ENCODE measurements around the gene SLC22A17.

SLC22A17 gene

DNA sequence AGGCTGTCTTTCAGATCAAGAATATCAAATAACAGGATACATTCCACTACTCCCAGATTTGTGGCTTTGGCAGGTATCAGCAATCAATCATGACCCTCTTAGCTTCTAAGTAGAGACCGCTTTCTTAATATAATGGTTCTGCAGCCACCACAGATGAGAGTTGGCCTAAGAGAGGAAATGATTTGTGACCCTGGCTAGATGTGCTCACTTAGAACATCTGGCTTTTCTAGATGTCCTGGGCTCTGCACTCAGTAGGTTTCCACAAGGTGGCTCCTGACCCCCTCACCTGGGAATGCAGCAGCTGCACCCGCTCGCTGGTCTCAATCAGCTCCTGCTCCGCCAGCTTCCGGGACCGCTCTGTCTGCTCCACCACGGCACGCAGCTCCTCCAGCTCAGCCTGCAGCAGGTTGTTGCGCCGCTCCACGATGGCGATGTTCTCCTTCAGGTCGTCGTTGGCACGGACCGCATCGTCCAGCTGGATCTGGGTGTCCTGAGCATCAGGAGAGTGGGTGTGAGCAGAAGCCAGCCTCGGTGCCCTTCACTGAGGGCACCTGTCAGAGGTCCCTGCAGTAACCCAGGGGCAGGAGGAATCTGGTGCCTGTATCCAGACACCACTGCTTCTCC is 33.1 kb upstream of the SLC22A17 start:
- no peak for TF ChIP-seq ZNF274 (IDR thresholded peaks at IDR 0.05; ENCODE audit: low read depth, low read length)
- H3K4me3 ChIP-seq (ENCODE audit: low read length), result no peak overlapping the region

DNA sequence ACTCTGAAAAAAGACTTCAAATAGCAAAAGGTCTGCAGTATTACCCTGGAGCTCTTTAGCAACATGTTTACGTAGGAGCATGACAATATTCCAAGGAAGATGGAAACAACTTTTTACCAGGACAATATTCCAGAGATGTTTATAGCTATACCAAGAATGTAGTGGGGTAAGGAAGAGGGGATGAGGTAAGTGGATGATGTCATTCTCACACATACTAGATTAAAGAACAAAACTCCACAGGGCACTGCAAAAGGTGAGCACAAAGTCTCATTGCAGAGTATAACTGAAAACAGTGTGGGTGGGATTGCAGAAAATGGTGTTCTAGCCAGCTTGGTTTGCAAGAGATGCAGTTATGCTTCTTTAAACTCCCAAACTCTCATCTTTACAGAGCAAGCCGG is 32.6 kb upstream of the SLC22A17 start:
- no peak for TF ChIP-seq ZNF274 (IDR thresholded peaks at IDR 0.05; ENCODE audit: low read depth, low read length)
- no peak overlapping the region for H3K4me3 ChIP-seq (ENCODE audit: low read length)

DNA sequence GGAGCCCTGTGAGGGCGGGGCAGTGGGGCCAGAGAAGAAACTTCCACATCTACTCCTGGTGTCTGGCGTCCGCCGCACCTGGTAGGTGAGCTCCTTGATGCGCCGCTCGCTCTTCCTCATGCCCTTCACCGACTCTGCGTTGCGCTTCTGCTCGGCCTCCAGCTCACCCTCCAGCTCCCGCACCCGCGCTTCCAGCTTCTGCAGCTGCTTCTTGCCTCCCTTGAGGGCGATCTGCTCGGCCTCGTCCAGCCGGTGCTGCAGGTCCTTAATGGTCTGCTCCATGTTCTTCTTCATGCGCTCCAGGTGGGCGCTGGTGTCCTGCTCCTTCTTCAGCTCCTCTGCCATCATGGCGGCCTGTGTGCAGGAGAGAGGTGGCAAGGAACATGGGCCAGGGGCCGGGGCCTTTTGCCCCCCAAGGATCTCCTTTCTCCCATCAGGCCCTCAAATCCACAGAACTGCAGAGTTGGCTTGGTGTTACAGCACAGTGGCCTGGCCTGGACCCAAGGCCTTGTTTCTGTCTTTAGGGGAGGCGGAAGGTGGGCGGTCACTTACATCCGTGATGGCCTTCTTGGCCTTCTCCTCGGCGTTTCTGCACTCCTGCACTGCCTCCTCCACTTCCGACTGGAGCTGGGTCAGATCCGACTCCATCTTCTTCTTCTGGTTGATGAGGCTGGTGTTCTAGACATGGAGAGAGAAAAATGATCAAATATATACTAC is 31.8 kb upstream of the SLC22A17 start:
- no peak overlapping the region for H3K4me3 ChIP-seq (ENCODE audit: low read length)
- TF ChIP-seq ZNF274 (IDR thresholded peaks at IDR 0.05; ENCODE audit: low read depth, low read length), result no peak

DNA sequence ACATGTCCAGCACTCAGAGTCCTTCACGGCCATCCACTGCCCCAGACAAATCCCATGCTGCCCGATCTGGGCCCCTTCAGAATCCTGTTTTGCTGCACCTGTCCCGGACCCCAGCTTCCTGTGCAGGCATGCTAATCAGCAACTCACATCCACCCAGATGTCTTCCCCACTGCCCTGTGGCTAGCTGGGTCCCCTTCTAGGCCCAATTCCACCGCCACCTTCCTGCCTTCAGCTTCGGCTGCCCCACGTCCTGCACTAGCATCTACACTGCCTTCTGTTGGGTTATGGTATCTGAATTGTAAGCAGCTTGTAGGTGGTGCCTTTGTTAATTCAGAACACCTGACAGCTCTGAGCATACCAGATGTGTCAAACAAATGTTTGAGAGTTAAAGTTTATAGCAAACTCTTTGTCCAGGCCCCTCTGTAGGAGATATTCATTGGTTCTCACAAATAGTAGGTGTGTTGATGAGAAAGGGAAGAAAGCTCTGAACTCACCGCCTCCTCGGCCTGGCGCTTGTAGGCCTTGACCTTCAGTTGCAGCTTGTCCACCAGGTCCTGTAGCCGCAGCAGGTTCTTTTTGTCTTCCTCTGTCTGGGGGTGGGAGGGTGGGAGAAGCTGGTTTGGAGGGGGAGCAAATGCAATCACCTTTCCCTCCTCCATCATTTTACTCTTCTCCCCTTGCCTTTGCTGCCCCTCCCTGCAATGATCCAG is 30.2 kb upstream of the SLC22A17 start:
- H3K4me3 ChIP-seq (ENCODE audit: low read length), result no peak overlapping the region
- TF ChIP-seq ZNF274 (IDR thresholded peaks at IDR 0.05; ENCODE audit: low read depth, low read length), result no peak

DNA sequence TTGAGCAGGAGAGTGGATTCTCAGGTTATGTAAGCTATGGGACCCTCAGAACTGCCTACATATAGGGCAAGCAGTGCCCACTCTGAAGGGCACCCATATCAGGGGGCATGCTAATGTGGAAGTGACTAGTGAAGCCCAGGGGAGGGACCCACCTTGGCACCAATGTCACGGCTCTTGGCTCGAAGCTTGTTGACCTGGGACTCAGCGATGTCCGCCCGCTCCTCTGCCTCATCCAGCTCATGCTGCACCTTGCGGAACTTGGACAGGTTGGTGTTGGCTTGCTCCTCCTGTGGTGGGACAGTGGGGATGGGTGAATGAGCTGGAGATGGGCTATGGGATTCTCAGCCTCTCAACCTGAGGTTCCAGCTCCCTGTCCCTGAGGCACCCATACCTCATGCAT is 29.6 kb upstream of the SLC22A17 start:
- TF ChIP-seq ZNF274 (IDR thresholded peaks at IDR 0.05; ENCODE audit: low read depth, low read length), result no peak

DNA sequence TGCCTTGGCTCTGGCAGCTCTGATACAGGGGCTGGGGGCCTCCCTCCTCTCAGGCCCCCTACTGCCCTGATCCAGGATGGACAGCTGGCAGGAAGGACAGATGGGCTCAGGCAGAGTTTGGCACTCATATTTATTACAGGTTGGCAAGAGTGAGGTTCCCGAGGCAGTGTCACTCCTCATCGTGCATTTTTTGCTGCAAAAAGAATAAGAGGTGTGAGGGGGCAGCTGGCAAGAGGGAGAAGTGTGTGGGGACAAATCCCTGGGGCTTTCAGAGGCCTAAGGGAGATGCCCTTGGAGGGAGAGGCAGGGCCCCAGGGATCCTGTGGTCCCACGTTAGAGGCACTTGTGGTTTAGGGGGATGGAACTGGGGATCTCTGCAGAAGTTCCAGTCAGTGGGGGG is 29.2 kb upstream of the SLC22A17 start:
- H3K4me3 ChIP-seq (ENCODE audit: low read length), result no peak overlapping the region
- no peak for TF ChIP-seq ZNF274 (IDR thresholded peaks at IDR 0.05; ENCODE audit: low read depth, low read length)

More for the DNA sequence above, 29.6 kb upstream of the SLC22A17 start:
- no peak overlapping the region for H3K4me3 ChIP-seq (ENCODE audit: low read length)

DNA sequence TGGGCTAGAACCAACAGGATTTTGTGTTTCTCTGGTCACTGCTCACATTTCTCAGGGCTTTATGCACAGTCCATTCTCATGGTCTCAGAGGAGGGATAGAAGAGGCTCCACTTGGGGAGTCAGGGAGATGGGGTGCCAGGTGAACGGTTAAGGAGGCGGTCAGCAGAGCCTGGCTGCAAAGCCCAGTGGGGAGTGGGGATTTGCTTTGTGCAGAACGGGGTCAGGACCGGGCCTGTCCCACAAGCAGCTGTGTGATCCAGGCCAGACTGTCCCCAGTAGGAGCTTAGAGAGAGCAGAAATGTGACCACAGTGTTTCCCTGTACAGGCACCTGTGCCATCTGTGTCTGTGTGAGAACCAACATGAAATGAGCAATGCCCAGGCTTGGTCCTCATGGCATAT is 28.3 kb upstream of the SLC22A17 start:
- no peak overlapping the region for H3K4me3 ChIP-seq (ENCODE audit: low read length)
- no peak for TF ChIP-seq ZNF274 (IDR thresholded peaks at IDR 0.05; ENCODE audit: low read depth, low read length)

DNA sequence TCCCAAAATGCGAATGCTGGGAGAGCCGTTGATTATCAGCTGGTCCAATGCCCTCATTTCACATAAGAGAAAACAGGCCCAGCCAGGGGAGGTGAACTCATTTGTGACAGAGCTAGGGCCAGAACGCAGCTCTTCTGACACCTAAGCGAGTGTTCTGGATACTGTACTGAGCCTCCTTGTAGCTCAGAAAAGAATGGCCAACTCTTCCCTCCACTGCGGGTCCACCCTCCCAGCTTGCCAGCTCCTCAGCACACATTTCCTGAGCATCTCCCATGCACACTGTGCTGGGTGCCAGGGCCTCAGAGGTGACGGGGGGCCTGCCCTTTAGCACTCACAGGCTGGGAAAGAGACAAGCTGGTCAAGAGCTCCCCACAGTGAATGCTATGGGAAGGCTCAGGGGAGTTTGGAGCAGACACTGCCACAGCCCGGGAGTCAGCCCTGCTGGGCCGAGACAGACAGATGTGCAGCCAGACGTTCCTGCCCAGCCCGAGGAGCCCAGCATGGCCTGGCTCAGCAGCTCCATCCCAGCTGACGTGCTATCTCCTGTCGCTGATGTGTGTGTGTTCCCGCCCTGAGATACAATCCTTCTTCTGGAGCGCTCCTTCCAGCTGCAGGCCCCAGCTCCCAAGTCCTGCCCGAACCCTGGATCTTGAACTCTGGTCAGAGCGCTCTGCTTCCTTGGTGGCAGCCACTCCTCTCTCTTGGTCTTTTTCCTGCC is 27.7 kb upstream of the SLC22A17 start:
- TF ChIP-seq ZNF274 (IDR thresholded peaks at IDR 0.05; ENCODE audit: low read depth, low read length), result no peak
- H3K4me3 ChIP-seq (ENCODE audit: low read length), result no peak overlapping the region

DNA sequence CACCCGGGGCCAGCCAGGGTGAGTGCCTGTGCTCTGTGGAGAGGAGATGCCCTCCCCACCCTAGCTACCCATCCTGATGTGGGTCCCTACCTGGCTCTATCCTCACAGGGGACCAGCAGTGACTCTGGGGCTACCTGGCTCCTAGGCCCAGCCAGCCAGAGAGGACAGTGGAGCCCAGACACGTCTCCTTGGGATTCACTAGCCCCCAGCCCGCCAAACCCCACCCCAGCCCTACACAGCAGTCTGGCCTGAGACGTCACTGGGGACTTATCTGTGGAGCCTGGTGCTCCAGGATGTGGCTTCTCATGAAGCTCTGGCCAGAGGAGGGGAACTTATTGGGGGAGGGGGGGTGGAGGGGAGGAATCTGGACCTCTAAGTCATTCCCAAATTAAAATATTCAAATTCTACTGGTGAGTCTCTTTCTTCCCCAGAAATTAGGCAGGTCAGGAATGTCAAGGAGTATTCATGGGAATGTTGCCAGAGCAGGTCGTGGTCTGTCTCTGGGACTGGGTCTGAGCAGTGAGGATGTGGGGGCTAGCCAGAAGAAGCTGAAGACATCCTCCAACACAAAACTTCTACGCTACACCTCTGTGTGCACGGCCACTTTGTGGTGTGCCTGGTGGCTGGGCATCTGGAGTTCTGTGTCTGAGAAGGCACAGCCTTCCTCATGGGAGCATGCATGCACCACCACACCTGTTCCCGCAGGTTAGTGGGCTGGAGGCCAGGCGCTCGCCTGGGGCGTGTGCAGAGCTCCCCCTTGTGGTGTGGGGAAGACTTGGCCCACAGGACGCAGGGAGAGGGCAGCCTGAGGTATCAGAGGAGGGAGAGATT is 26.9 kb upstream of the SLC22A17 start:
- no peak for TF ChIP-seq ZNF274 (IDR thresholded peaks at IDR 0.05; ENCODE audit: low read depth, low read length)
- H3K4me3 ChIP-seq (ENCODE audit: low read length), result no peak overlapping the region

DNA sequence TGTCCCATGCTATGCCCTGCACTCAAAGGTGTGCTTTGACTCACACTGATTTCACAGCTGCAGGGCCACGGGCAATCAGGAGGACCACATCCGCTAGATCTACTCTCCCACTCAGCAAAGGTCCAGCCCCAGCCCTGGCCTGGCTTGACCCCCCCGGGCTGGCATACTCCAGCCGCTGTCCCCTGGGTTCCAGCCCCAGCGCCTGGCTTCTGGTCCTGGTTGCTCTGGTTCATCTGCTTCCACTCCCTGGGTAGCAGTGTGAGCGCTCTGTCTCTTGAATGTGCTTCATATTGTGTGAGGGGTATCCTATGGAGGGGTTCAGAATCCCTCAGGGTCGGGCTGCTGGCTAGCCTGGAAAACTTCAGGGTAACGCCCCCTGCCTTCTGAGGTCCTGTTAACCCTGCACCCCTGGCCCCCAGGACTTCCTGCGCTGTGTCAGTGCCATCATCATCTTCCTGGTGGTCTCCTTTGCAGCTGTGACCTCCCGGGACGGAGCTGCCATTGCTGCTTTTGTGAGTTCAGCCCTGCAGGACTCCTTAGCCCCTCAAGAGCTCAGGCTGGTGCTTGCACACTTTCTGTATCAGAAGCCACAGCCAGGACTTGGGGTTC is 26.0 kb upstream of the SLC22A17 start:
- no peak overlapping the region for H3K4me3 ChIP-seq (ENCODE audit: low read length)
- no peak for TF ChIP-seq ZNF274 (IDR thresholded peaks at IDR 0.05; ENCODE audit: low read depth, low read length)

DNA sequence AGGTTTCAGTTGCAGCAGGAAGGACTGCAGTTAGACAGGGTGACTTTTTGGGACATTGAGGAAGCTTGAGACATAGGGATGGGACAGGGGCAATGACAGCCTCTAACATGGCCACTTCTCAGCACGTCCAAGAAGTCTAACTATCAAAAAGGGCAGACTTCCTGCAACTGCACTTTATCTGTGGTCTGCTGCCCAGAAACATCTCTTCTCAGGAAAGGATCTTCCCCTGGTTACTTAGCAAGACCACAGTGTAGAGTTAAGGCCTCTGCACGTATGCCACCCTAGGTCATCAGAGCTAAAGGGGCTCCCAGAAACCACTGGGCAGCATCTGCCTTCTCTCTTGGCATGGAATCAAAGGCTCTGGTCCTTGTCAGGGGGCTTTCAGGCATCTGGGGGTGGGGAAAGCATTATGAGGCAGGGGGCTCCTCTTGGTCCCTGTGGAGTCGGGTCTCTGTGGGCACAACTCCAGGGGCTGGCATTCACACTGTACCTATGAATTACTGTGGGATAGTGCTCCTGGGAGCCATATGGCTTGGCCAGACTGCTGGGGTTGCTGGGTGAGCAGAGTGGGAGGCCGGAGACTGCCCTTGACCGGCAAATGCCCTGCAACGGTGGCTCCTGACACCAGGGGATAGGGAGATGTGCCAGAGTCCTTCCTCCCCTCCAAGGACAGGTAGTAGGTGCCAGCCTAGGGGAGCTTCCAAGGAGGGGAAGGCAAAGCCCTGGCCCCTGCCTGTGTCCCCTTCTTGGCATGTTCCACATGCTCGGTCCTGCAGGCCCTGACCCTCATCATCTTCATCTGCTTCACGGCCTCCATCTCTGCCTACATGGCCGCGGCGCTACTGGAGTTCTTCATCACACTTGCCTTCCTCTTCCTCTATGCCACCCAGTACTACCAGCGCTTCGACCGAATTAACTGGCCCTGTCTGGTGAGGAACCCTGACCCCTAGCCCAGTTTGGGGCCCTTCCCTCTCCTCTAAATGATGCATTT is 25.2 kb upstream of the SLC22A17 start:
- TF ChIP-seq ZNF274 (IDR thresholded peaks at IDR 0.05; ENCODE audit: low read depth, low read length), result no peak
- no peak overlapping the region for H3K4me3 ChIP-seq (ENCODE audit: low read length)

DNA sequence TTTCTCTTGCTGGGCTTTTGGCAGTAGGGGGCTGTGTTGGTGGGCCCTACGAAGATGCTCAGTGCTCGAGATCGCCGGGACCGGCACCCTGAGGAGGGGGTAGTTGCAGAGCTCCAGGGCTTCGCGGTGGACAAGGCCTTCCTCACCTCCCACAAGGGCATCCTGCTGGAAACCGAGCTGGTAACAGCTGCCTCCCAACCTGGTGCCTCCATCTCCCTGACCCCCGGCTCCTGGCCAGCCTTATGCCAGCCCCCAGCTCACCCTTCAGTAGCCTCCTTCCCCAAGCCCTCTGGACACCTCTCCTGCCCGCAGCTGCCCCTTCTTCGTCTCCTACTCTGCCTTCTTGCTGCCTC is 24.5 kb upstream of the SLC22A17 start:
- no peak for TF ChIP-seq ZNF274 (IDR thresholded peaks at IDR 0.05; ENCODE audit: low read depth, low read length)
- H3K4me3 ChIP-seq (ENCODE audit: low read length), result no peak overlapping the region

Measured in GM08714 (cell line).